Transverse colon (tissue), 3 donors: Measurements from ENCODE around the gene NDRG3.

Experiments used
- EP300 ChIP-seq: sonication (generic); formaldehyde crosslinking; IDR thresholded peaks from one replicate; pipeline ENCODE4 v1.6.1; 2017; ENCODE audit warnings: antibody characterized with exemption, low read depth
- TF ChIP-seq, protein P1 (sequence below), 5 experiments: fragments of 200-600 bp in 3 of 5; fragments of 450-650 bp in 2 of 5; sonication (generic) in 3 of 5; IDR thresholded peaks; 1 replicate in 2 of 5; 2 replicates in 3 of 5; pipeline ENCODE4 v1.5.1; 2016 to 2017; ENCODE audit warnings: antibody characterized with exemption in 5 of 5, inconsistent platforms in 3 of 5, mild to moderate bottlenecking in 2 of 5, moderate library complexity in 1 of 5

GRCh38 chr20:36687850-36688249, 58.0 kb downstream of the NDRG3 start:
- TF ChIP-seq EP300 = no peak
- TF ChIP-seq, protein P1, sequence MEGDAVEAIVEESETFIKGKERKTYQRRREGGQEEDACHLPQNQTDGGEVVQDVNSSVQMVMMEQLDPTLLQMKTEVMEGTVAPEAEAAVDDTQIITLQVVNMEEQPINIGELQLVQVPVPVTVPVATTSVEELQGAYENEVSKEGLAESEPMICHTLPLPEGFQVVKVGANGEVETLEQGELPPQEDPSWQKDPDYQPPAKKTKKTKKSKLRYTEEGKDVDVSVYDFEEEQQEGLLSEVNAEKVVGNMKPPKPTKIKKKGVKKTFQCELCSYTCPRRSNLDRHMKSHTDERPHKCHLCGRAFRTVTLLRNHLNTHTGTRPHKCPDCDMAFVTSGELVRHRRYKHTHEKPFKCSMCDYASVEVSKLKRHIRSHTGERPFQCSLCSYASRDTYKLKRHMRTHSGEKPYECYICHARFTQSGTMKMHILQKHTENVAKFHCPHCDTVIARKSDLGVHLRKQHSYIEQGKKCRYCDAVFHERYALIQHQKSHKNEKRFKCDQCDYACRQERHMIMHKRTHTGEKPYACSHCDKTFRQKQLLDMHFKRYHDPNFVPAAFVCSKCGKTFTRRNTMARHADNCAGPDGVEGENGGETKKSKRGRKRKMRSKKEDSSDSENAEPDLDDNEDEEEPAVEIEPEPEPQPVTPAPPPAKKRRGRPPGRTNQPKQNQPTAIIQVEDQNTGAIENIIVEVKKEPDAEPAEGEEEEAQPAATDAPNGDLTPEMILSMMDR (IDR thresholded peaks at IDR 0.05) = no peak
